A549 treated with Mapracorat at 1 μM for 4 hours (cell line): Measurements from ENCODE around the gene KLHDC2. TPM values are rescaled to one million over a fixed set of nuclear protein-coding genes. Genes with fewer than 3 reads are reported as not detected.

Experiments used
- total RNA-seq: library from RNA; stranded (reverse); fragments of 200-300 nt; extraction: Qiagen RNA extraction; gene quantifications from 5 replicates; pipeline ENCODE4 v1.2.3, GENCODE V29; 2022

The KLHDC2 gene
- 28.5 to 35.7 TPM (median 35.3 TPM) in 5 replicates for total RNA-seq

GRCh38 chr14:49767571-49768300 lies at the start of gene KLHDC2:
Gene KLHDC2, plus strand, starts transcription at chr14:49768153. Its CDS starts 316 bp downstream, at chr14:49768469.

Other genes with a start within 250 kb of the KLHDC2 start
- 4,245 to 4,857 TPM (median 4,440 TPM) in 5 replicates for gene RPS29, start 181.8 kb upstream of the KLHDC2 start, total RNA-seq
- gene LRR1, start 169.2 kb upstream of the KLHDC2 start, total RNA-seq = 43.8 to 52.9 TPM (median 49.2 TPM) in 5 replicates
- gene RPL36AL, start 147.5 kb upstream of the KLHDC2 start, total RNA-seq = 399 to 570 TPM (median 426 TPM) in 5 replicates
- 45.7 to 53.2 TPM (median 48.3 TPM) in 5 replicates for gene MGAT2, start 147.4 kb upstream of the KLHDC2 start, total RNA-seq
- gene DNAAF2, start 132.9 kb upstream of the KLHDC2 start, total RNA-seq = 10.3 to 12.3 TPM (median 11.3 TPM) in 5 replicates
- gene POLE2, start 79.9 kb upstream of the KLHDC2 start, total RNA-seq = 11.8 to 13.9 TPM (median 13.6 TPM) in 5 replicates
- gene KLHDC1, start 75.0 kb upstream of the KLHDC2 start, total RNA-seq = 0.24 to 0.49 TPM (median 0.28 TPM) in 5 replicates
- gene NEMF, start 84.6 kb downstream of the KLHDC2 start, total RNA-seq = 26.1 to 32.9 TPM (median 31.6 TPM) in 5 replicates
- gene ARF6, start 124.9 kb downstream of the KLHDC2 start, total RNA-seq = 74.9 to 81.2 TPM (median 77.4 TPM) in 5 replicates